T-cell (primary cell): Measurements from ENCODE around the gene CTXN1. TPM values are rescaled to one million over a fixed set of nuclear protein-coding genes. Genes with fewer than 3 reads are reported as not detected.

Experiments used
- ATAC-seq, 4 experiments: fragments of 200-7000 bp in 3 of 4; fragments of 150-1000 bp in 1 of 4; cut with Tn5 transposase; replicated peaks in 1 of 4; 1 replicate in 3 of 4; 2 replicates in 1 of 4; pipeline ENCODE4 v1.10.0; 2021; ENCODE audit warnings: moderate library complexity in 3 of 4, mild to moderate bottlenecking in 2 of 4, moderate number of reproducible peaks in 1 of 4
- CTCF ChIA-PET, 2 donors: fragments of 300-600 bp; sonication (Branson Sonifier 250); formaldehyde crosslinking; loops; one replicate each; lab custom pipeline; 2022; ENCODE audit warnings: antibody characterized with exemption in 2 of 2; lab: Charles Lee
- POLR2A ChIA-PET, 2 donors: fragments of 300-600 bp; sonication (Branson Sonifier 250); formaldehyde crosslinking; loops; one replicate each; lab custom pipeline; 2022; ENCODE audit warnings: antibody characterized with exemption in 2 of 2; lab: Charles Lee
- DNase-seq, 35 experiments: peaks; one replicate each; pipeline versions ENCODE4 v3.0.0 to v3.0.0-alpha.2; 2013 to 2023
- H3K27ac ChIP-seq: one replicate; pipeline ENCODE4 v1.5.1; 2013; ENCODE audit warnings: low read length
- H3K27me3 ChIP-seq, 2 experiments: replicated peaks in 1 of 2; 1 replicate in 1 of 2; 2 replicates in 1 of 2; pipeline versions ENCODE4 v1.6.1 to v1.7.0; 2013; ENCODE audit warnings: low read length in 1 of 2, mixed read lengths in 1 of 2; ENCODE audit not compliant: control insufficient read depth in 2 of 2, insufficient read depth in 2 of 2; ENCODE audit errors: extremely low read depth in 1 of 2
- H3K36me3 ChIP-seq, 2 donors: 1 replicate in 1 of 2; 2 replicates in 1 of 2; pipeline versions ENCODE4 v1.6.1 to v1.7.0; 2013; ENCODE audit warnings: low read length in 1 of 2; ENCODE audit not compliant: control insufficient read depth in 2 of 2, insufficient read depth in 1 of 2; ENCODE audit errors: extremely low read depth in 1 of 2
- H3K4me1 ChIP-seq, 2 experiments: 1 replicate in 1 of 2; 2 replicates in 1 of 2; pipeline versions ENCODE4 v1.6.1 to v1.7.0; 2013; ENCODE audit warnings: low read length in 2 of 2, mixed read lengths in 1 of 2; ENCODE audit not compliant: insufficient read depth in 2 of 2, control insufficient read depth in 1 of 2; ENCODE audit errors: extremely low read depth in 1 of 2
- H3K4me3 ChIP-seq, 2 donors: 1 replicate in 1 of 2; 2 replicates in 1 of 2; pipeline versions ENCODE4 v1.5.1 to v1.7.0; 2013; ENCODE audit warnings: mild to moderate bottlenecking in 2 of 2, low read length in 1 of 2, moderate library complexity in 1 of 2; ENCODE audit not compliant: control insufficient read depth in 1 of 2; ENCODE audit errors: extremely low read depth in 1 of 2
- H3K9me3 ChIP-seq: 2 replicates; pipeline ENCODE4 v1.7.0; 2013
- H3K27ac Mint-ChIP-seq, 2 donors: one replicate each; pipeline ENCODE4 v1.8.0; 2020 to 2021; ENCODE audit warnings: mild to moderate bottlenecking in 2 of 2, mixed read lengths in 2 of 2
- H3K27me3 Mint-ChIP-seq, 2 donors: one replicate each; pipeline ENCODE4 v1.8.0; 2021 to 2022; ENCODE audit warnings: mixed read lengths in 2 of 2
- H3K36me3 Mint-ChIP-seq: one replicate; pipeline ENCODE4 v1.8.0; 2021; ENCODE audit warnings: mixed read lengths
- H3K4me1 Mint-ChIP-seq, 3 donors: one replicate each; pipeline ENCODE4 v1.8.0; 2020 to 2022; ENCODE audit warnings: mixed read lengths in 3 of 3, mild to moderate bottlenecking in 1 of 3
- H3K4me3 Mint-ChIP-seq, 3 donors: one replicate each; pipeline ENCODE4 v1.8.0; 2020 to 2022; ENCODE audit warnings: mild to moderate bottlenecking in 3 of 3, mixed read lengths in 3 of 3, moderate library complexity in 3 of 3
- H3K9me3 Mint-ChIP-seq, 3 donors: one replicate each; pipeline ENCODE4 v1.8.0; 2020 to 2022; ENCODE audit warnings: mixed read lengths in 3 of 3
- WGBS: methylation state at CpG from one replicate; pipeline ENCODE4 v1.1.5; 2013; ENCODE audit warnings: missing lambda C conversion rate; ENCODE audit not compliant: insufficient coverage; 5-methylcytosine and 5-hydroxymethylcytosine counted together
- total RNA-seq, 35 experiments: library from RNA in 6 of 35; stranded (reverse) in 6 of 35; fragments of 120-200 nt in 1 of 35; gene quantifications; one replicate each; pipeline versions ENCODE4 v1.2.1 to v1.2.4 and lab custom pipeline; 2013 to 2026

Gene CTXN1
- total RNA-seq, 5 donors from 2014 or later (not counting 1 experiment from before 2014, with no cell fraction given): 0.19 to 0.47 (median 0.30) TPM; not detected in 1

- ChIA-PET POLR2A (no interaction called here), CTCF (no interaction called here)
- H3K9me3 Mint-ChIP-seq: no peaks in the 10 kb centered on the region
- peaks cover 0 to 3% of the 10 kb centered on the region in 2 donors for H3K27me3 Mint-ChIP-seq
- Histone ChIP-seq H3K9me3 (no peaks in the 10 kb centered on the region), H3K4me3 (no peak overlapping the region), H3K27ac (no peak overlapping the region), H3K4me1 (peaks cover 2 to 8% of the 10 kb centered on the region in 2 experiments), H3K27me3 (peaks cover 0 to 16% of the 10 kb centered on the region in 2 experiments), H3K36me3 (no peaks in the 10 kb centered on the region)
- DNase-seq (no peak), ATAC-seq (no peak)
- H3K4me3 Mint-ChIP-seq: no peak overlapping the region
- no peaks in the 10 kb centered on the region for H3K36me3 Mint-ChIP-seq
- WGBS: 86% methylated on average over 10 of the region's 18 CpGs
- no peak overlapping the region for H3K27ac Mint-ChIP-seq
- peaks cover 0 to 7% (median 4%) of the 10 kb centered on the region in 3 donors for H3K4me1 Mint-ChIP-seq
Observed at GRCh38 chr19:7879111-7879807, 46.7 kb downstream of the CTXN1 start.

GRCh38 chr19:7877249-7877836 is 48.6 kb downstream of the CTXN1 start:
- peaks cover 0 to 33% of the 10 kb centered on the region in 2 experiments for H3K27me3 ChIP-seq
- H3K4me3 Mint-ChIP-seq: peak overlapping the region in 1 of 3 donors; percentile 1
- no peak for DNase-seq
- 97% methylated on average over 5 of the region's 6 CpGs for WGBS
- H3K36me3 Mint-ChIP-seq: no peaks in the 10 kb centered on the region
- peaks cover 2 to 23% of the 10 kb centered on the region in 2 experiments for H3K4me1 ChIP-seq
- no peaks in the 10 kb centered on the region for H3K36me3 ChIP-seq
- H3K4me1 Mint-ChIP-seq: peaks cover 0 to 13% (median 12%) of the 10 kb centered on the region in 3 donors
- no peak overlapping the region for H3K4me3 ChIP-seq
- H3K27ac ChIP-seq: no peak overlapping the region
- peaks cover 3 to 12% of the 10 kb centered on the region in 2 donors for H3K27me3 Mint-ChIP-seq
- ChIA-PET CTCF (interaction anchor here in 1 of 2 donors (0.6 kb wide), 1 partner anchor 258 kb away, joined by 3 read pairs; no protein-coding TSS in a partner anchor), POLR2A (no interaction called here)
- no peaks in the 10 kb centered on the region for H3K9me3 Mint-ChIP-seq
- H3K9me3 ChIP-seq: no peaks in the 10 kb centered on the region
- no peak overlapping the region for H3K27ac Mint-ChIP-seq
- ATAC-seq: no peak

- peaks cover 13 to 19% of the 10 kb centered on the region in 2 donors for H3K27me3 Mint-ChIP-seq
- H3K4me1 ChIP-seq: peaks cover 2 to 46% of the 10 kb centered on the region in 2 experiments
- DNase-seq (no peak), ATAC-seq (peak in 1 of 4 experiments; percentile 24)
- peaks cover 0 to 51% of the 10 kb centered on the region in 2 experiments for H3K27me3 ChIP-seq
- peak overlapping the region; percentile 17 to 64 for H3K4me3 ChIP-seq
- no peak overlapping the region for H3K27ac Mint-ChIP-seq
- peaks cover 23 to 28% (median 26%) of the 10 kb centered on the region in 3 donors for H3K4me1 Mint-ChIP-seq
- no peaks in the 10 kb centered on the region for H3K36me3 ChIP-seq
- H3K27ac ChIP-seq: no peak overlapping the region
- H3K36me3 Mint-ChIP-seq: no peaks in the 10 kb centered on the region
- WGBS: 44% methylated on average over 8 of the region's 12 CpGs
- no peaks in the 10 kb centered on the region for H3K9me3 ChIP-seq
- ChIA-PET POLR2A (interaction anchor here in 1 of 2 donors (0.6 kb wide), 1 partner anchor 378 kb away, joined by 6 read pairs; no protein-coding TSS in a partner anchor), CTCF (no interaction called here)
- peak overlapping the region; percentile 29 to 67 (median 50) for H3K4me3 Mint-ChIP-seq
- H3K9me3 Mint-ChIP-seq: no peaks in the 10 kb centered on the region
Observed at GRCh38 chr19:7874897-7875273, 51.0 kb downstream of the CTXN1 start.

Other genes with a start within 250 kb of the CTXN1 start
- gene MCEMP1, start 249.0 kb downstream of the CTXN1 start, total RNA-seq: under 1 TPM in 1 of 5 donors, not detected in 4; 0.26 TPM
- gene TRAPPC5, start 245.3 kb downstream of the CTXN1 start, total RNA-seq: 10 to 100 TPM; 39.2 to 75.3 (median 69.4) TPM
- 1 to 10 TPM in 3 of 5 donors, under 1 TPM in 2; 0.90 to 2.5 (median 1.2) TPM for gene FCER2, start 224.0 kb downstream of the CTXN1 start, total RNA-seq
- gene CLEC4G, start 194.0 kb downstream of the CTXN1 start, total RNA-seq: not detected
- under 1 TPM in 1 of 5 donors, not detected in 4; 0.07 TPM for gene CD209, start 178.6 kb downstream of the CTXN1 start, total RNA-seq
- gene CLEC4M, start 162.9 kb downstream of the CTXN1 start, total RNA-seq: under 1 TPM in 2 of 5 donors, not detected in 3; 0.20 to 0.30 TPM
- gene EVI5L, start 95.9 kb downstream of the CTXN1 start, total RNA-seq: 10 to 100 TPM in 4 of 5 donors, 1 to 10 TPM in 1; 9.6 to 15.1 (median 13.7) TPM
- under 1 TPM; 0.28 to 0.85 (median 0.36) TPM for gene PRR36, start 51.7 kb downstream of the CTXN1 start, total RNA-seq
- under 1 TPM in 1 of 5 donors, not detected in 4; 0.06 TPM for gene LRRC8E, start 37.6 kb downstream of the CTXN1 start, total RNA-seq
- 10 to 100 TPM; 68.1 to 93.1 (median 73.5) TPM for gene MAP2K7, start 22.3 kb downstream of the CTXN1 start, total RNA-seq
- 1 to 10 TPM in 3 of 5 donors, under 1 TPM in 2; 0.76 to 4.5 (median 1.3) TPM for gene TGFBR3L, start 11.3 kb downstream of the CTXN1 start, total RNA-seq
- 10 to 100 TPM in 4 of 5 donors, 1 to 10 TPM in 1; 9.0 to 22.9 (median 18.6) TPM for gene SNAPC2, start 5.8 kb downstream of the CTXN1 start, total RNA-seq
- gene TIMM44, start 17.5 kb upstream of the CTXN1 start, total RNA-seq: 10 to 100 TPM; 72.7 to 99.4 (median 90.3) TPM
- gene ELAVL1, start 79.5 kb upstream of the CTXN1 start, total RNA-seq: 10 to 100 TPM; 33.6 to 62.1 (median 57.1) TPM
- 1 to 10 TPM in 1 of 5 donors, not detected in 4; 1.4 TPM for gene CCL25, start 126.6 kb upstream of the CTXN1 start, total RNA-seq
- gene FBN3, start 223.5 kb upstream of the CTXN1 start, total RNA-seq: under 1 TPM in 2 of 5 donors, not detected in 3; 0.03 TPM